ENCODE data around the gene KRT80.

- TF ChIP-seq, protein P1, sequence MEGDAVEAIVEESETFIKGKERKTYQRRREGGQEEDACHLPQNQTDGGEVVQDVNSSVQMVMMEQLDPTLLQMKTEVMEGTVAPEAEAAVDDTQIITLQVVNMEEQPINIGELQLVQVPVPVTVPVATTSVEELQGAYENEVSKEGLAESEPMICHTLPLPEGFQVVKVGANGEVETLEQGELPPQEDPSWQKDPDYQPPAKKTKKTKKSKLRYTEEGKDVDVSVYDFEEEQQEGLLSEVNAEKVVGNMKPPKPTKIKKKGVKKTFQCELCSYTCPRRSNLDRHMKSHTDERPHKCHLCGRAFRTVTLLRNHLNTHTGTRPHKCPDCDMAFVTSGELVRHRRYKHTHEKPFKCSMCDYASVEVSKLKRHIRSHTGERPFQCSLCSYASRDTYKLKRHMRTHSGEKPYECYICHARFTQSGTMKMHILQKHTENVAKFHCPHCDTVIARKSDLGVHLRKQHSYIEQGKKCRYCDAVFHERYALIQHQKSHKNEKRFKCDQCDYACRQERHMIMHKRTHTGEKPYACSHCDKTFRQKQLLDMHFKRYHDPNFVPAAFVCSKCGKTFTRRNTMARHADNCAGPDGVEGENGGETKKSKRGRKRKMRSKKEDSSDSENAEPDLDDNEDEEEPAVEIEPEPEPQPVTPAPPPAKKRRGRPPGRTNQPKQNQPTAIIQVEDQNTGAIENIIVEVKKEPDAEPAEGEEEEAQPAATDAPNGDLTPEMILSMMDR (IDR thresholded peaks at IDR 0.05) = no peak
- no peak for TF ChIP-seq POLR2A (IDR thresholded peaks at IDR 0.05)
Measured at GRCh38 chr12:52179396-52179973, 12.3 kb downstream of the KRT80 start.
